CD4-positive, alpha-beta T cell (primary cell): ENCODE results near the gene GPD2. TPM values are rescaled to one million over a fixed set of nuclear protein-coding genes. Genes with fewer than 3 reads are reported as not detected.

Experiments used
- ATAC-seq: fragments of 200-7000 bp; cut with Tn5 transposase; one replicate; pipeline ENCODE4 v1.10.0; 2022; ENCODE audit warnings: mild to moderate bottlenecking; ENCODE audit not compliant: poor library complexity
- CTCF ChIA-PET: fragments of 350-600 bp; sonication (Branson Sonifier 250); formaldehyde crosslinking; loops from one replicate; lab custom pipeline; 2021; ENCODE audit warnings: antibody characterized with exemption, inconsistent platforms; lab: Charles Lee
- POLR2A ChIA-PET: fragments of 350-600 bp; sonication (Branson Sonifier 250); formaldehyde crosslinking; loops from one replicate; lab custom pipeline; 2021; ENCODE audit warnings: antibody characterized with exemption, inconsistent platforms; lab: Charles Lee
- DNase-seq, 14 experiments: peaks; one replicate each; pipeline ENCODE4 v3.0.0-alpha.2; 2013 to 2020; ENCODE audit warnings: mixed read lengths in 2 of 14
- H3K27ac ChIP-seq, 2 donors: one replicate each; pipeline versions ENCODE4 v1.5.1 to v1.7.0; 2013; ENCODE audit warnings: low read length in 2 of 2, low read depth in 1 of 2, mild to moderate bottlenecking in 1 of 2
- H3K27me3 ChIP-seq, 2 experiments: 1 replicate in 1 of 2; 2 replicates in 1 of 2; pipeline versions ENCODE4 v1.6.1 to v1.7.0; 2013; ENCODE audit warnings: low read length in 2 of 2, control low read depth in 1 of 2, mild to moderate bottlenecking in 1 of 2, moderate library complexity in 1 of 2; ENCODE audit not compliant: insufficient read depth in 2 of 2, control insufficient read depth in 1 of 2
- H3K36me3 ChIP-seq: one replicate; pipeline ENCODE4 v1.6.1; 2013; ENCODE audit warnings: low read length, control low read depth; ENCODE audit not compliant: insufficient read depth
- H3K4me1 ChIP-seq: one replicate; pipeline ENCODE4 v1.6.1; 2013; ENCODE audit warnings: low read length, control low read depth; ENCODE audit not compliant: insufficient read depth
- H3K4me3 ChIP-seq: one replicate; pipeline ENCODE4 v1.5.1; 2013; ENCODE audit warnings: mild to moderate bottlenecking, low read length, moderate library complexity
- H3K9me3 ChIP-seq, 2 experiments: 1 replicate in 1 of 2; 2 replicates in 1 of 2; pipeline versions ENCODE4 v1.6.1 to v1.7.0; 2013; ENCODE audit warnings: low read length in 2 of 2, mild to moderate bottlenecking in 2 of 2, control low read depth in 1 of 2, moderate library complexity in 1 of 2; ENCODE audit not compliant: control insufficient read depth in 1 of 2, insufficient read depth in 1 of 2
- H3K27ac Mint-ChIP-seq: one replicate; pipeline ENCODE4 v1.8.0; 2020; ENCODE audit warnings: mixed read lengths
- H3K27me3 Mint-ChIP-seq: one replicate; pipeline ENCODE4 v1.8.0; 2021; ENCODE audit warnings: mixed read lengths
- H3K36me3 Mint-ChIP-seq: one replicate; pipeline ENCODE4 v1.8.0; 2021; ENCODE audit warnings: low read depth, mixed read lengths
- H3K4me1 Mint-ChIP-seq: one replicate; pipeline ENCODE4 v1.8.0; 2021; ENCODE audit warnings: low read depth, mixed read lengths
- H3K4me3 Mint-ChIP-seq: one replicate; pipeline ENCODE4 v1.8.0; 2020; ENCODE audit warnings: mild to moderate bottlenecking, mixed read lengths
- H3K9me3 Mint-ChIP-seq: one replicate; pipeline ENCODE4 v1.8.0; 2020; ENCODE audit warnings: mixed read lengths
- intact Hi-C, 2 experiments: fragments of 100-400 bp; cut with DNase I in 1 of 2; cut with micrococcal nuclease in 1 of 2; formaldehyde crosslinking; loops; one replicate each; pipeline versions ENCODE4 v1.15.1 to v1.9.0; 2023 to 2025; cut with DNase I, micrococcal nuclease
- total RNA-seq, 174 experiments: library from RNA in 2 of 174; stranded (reverse) in 2 of 174; gene quantifications; one replicate each; pipeline ENCODE4 v1.2.3 and lab custom pipeline; 2021 to 2026
- TF ChIP-seq, protein P1 (sequence below): fragments of 200-600 bp; IDR thresholded peaks from one replicate; pipeline ENCODE4 v1.8.0; 2022; ENCODE audit warnings: antibody characterized with exemption, mild to moderate bottlenecking

The GPD2 gene
- total RNA-seq, 2 experiments from 2014 or later = 6.2 to 6.7 TPM

DNA sequence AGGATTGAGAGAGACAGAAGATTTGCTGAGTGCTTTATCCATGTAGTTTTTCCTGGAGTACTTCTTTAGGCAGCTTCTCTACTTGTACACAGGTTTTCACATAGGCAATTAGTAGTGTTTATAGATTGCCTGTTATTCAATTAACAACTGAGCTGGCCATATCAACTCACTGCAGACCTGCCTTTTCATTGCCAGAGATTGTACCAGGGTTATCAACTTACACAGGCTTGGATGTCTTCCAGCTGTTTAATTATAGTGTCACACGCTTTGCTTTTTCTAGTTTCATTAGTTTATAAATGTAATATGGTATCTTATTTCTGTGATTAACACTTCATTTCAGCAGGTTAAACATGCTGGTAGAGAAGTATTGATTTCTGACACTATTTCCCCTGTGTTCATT is 125.9 kb downstream of the GPD2 start:
- Mint-ChIP-seq H3K27ac (no peak overlapping the region), H3K4me1 (no peaks in the 10 kb centered on the region), H3K9me3 (no peaks in the 10 kb centered on the region), H3K4me3 (no peak overlapping the region), H3K36me3 (peaks cover 23% of the 10 kb centered on the region), H3K27me3 (no peaks in the 10 kb centered on the region)
- H3K9me3 ChIP-seq = no peaks in the 10 kb centered on the region
- ATAC-seq (no peak), DNase-seq (no peak)
- peaks cover 3% of the 10 kb centered on the region for H3K36me3 ChIP-seq
- no peaks in the 10 kb centered on the region for H3K4me1 ChIP-seq
- H3K27ac ChIP-seq = no peak overlapping the region
- H3K4me3 ChIP-seq = no peak overlapping the region
- POLR2A ChIA-PET = no interaction called here
- intact Hi-C loops = no loop called here
- CTCF ChIA-PET = no interaction called here
- H3K27me3 ChIP-seq = no peaks in the 10 kb centered on the region
- TF ChIP-seq, protein P1, sequence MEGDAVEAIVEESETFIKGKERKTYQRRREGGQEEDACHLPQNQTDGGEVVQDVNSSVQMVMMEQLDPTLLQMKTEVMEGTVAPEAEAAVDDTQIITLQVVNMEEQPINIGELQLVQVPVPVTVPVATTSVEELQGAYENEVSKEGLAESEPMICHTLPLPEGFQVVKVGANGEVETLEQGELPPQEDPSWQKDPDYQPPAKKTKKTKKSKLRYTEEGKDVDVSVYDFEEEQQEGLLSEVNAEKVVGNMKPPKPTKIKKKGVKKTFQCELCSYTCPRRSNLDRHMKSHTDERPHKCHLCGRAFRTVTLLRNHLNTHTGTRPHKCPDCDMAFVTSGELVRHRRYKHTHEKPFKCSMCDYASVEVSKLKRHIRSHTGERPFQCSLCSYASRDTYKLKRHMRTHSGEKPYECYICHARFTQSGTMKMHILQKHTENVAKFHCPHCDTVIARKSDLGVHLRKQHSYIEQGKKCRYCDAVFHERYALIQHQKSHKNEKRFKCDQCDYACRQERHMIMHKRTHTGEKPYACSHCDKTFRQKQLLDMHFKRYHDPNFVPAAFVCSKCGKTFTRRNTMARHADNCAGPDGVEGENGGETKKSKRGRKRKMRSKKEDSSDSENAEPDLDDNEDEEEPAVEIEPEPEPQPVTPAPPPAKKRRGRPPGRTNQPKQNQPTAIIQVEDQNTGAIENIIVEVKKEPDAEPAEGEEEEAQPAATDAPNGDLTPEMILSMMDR = no peak

DNA sequence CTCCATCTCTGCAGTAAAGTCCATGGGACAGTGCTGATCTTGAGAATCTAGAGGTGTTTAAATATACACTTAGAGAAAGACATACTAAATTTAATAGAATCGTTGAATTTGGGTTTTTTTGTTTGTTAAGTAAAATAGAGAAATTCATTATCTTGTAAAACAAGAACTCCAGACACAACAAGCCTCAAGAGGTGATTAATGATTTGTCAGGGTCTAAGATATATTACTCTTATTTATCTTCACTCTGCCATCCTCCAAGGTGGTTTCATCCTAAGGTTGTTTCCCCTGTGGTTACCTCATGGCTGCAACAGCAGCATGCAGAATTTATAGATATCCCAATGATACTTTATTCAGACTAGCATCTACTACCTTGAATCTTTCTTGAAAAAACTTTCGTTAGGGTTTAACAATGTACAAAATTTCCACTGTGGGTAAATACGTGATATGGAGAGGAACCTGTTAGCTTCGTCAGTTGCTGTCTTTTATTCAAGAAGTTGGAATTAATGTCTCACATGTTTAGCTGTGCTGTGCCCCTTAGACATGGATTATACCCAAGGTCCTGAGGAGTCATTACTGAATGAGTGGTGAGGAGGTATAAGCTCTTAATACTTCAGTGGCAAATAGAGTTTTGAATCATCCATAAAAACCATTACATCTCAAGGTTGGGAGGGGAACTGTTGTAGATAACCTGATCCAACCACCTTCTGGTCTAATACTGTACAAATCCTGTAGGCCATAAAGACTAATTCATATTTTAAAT is 128.0 kb downstream of the GPD2 start:
- no peak for DNase-seq
- H3K36me3 ChIP-seq = peaks cover 1% of the 10 kb centered on the region
- no peak for ATAC-seq
- Mint-ChIP-seq H3K36me3 (peaks cover 13% of the 10 kb centered on the region), H3K27me3 (no peaks in the 10 kb centered on the region), H3K27ac (no peak overlapping the region), H3K4me3 (no peak overlapping the region), H3K9me3 (no peaks in the 10 kb centered on the region), H3K4me1 (no peaks in the 10 kb centered on the region)
- no peak overlapping the region for H3K27ac ChIP-seq
- ChIA-PET CTCF (interaction anchor here (0.8 kb wide), 1 partner anchor 10 kb away, joined by 3 read pairs; no protein-coding TSS in a partner anchor), POLR2A (no interaction called here)
- TF ChIP-seq, protein P1 = no peak
- no peaks in the 10 kb centered on the region for H3K4me1 ChIP-seq
- H3K4me3 ChIP-seq = no peak overlapping the region
- H3K27me3 ChIP-seq = no peaks in the 10 kb centered on the region
- H3K9me3 ChIP-seq = no peaks in the 10 kb centered on the region
- intact Hi-C loops = no loop called here

DNA sequence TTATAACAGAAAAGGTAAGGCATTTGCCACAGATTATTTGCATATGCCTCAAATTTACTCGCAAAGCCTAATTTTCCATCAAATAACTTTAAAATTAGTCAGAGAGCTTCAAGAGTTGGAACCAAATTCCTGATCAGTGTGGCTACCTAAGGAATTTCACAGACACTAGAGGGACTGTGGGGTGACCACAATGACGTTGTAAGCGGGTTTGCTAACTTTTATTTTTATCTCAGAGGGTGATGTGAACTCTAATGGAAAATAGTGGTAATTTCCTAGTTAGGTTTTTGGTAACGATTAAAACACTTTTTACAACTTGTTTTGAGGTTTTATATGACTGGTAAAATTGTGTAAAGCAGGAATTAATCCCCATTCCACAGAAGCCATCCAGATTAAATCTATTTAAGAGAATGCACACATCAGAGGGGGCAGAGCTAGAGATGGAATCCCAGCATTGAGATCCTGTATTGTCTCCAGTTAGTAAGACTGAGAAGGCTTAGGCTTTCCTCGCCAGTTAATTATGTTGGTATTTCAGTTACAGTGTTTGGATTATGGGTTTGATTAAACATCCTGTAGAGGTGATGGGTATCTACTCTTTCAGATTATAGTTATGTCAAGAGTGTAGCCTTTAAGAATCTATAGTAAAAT is 129.0 kb downstream of the GPD2 start:
- intact Hi-C loops = no loop called here
- POLR2A ChIA-PET = no interaction called here

More for the DNA sequence above, 129.0 kb downstream of the GPD2 start:
- no peaks in the 10 kb centered on the region for H3K4me1 ChIP-seq
- no peaks in the 10 kb centered on the region for H3K9me3 Mint-ChIP-seq
- H3K27ac Mint-ChIP-seq = no peak overlapping the region
- peaks cover 10% of the 10 kb centered on the region for H3K36me3 ChIP-seq
- H3K27me3 ChIP-seq = no peaks in the 10 kb centered on the region
- CTCF ChIA-PET = no interaction called here
- no peaks in the 10 kb centered on the region for H3K9me3 ChIP-seq
- ATAC-seq (no peak), DNase-seq (peak in 1 of 14 experiments; percentile 4)
- H3K36me3 Mint-ChIP-seq = peaks cover 19% of the 10 kb centered on the region
- H3K27me3 Mint-ChIP-seq = no peaks in the 10 kb centered on the region
- H3K4me3 Mint-ChIP-seq = no peak overlapping the region
- no peaks in the 10 kb centered on the region for H3K4me1 Mint-ChIP-seq
- H3K27ac ChIP-seq = no peak overlapping the region
- H3K4me3 ChIP-seq = no peak overlapping the region
- TF ChIP-seq, protein P1 = no peak
